Measurements from ENCODE around the gene CHRM5. TPM values are rescaled to one million over a fixed set of nuclear protein-coding genes. Genes with fewer than 3 reads are reported as not detected.

The CHRM5 gene
- total and polyA plus RNA-seq, 9 of the 15 experiments (the other 6 are each of a cell fraction or from before 2014, with no cell fraction given), result not detected

DNA sequence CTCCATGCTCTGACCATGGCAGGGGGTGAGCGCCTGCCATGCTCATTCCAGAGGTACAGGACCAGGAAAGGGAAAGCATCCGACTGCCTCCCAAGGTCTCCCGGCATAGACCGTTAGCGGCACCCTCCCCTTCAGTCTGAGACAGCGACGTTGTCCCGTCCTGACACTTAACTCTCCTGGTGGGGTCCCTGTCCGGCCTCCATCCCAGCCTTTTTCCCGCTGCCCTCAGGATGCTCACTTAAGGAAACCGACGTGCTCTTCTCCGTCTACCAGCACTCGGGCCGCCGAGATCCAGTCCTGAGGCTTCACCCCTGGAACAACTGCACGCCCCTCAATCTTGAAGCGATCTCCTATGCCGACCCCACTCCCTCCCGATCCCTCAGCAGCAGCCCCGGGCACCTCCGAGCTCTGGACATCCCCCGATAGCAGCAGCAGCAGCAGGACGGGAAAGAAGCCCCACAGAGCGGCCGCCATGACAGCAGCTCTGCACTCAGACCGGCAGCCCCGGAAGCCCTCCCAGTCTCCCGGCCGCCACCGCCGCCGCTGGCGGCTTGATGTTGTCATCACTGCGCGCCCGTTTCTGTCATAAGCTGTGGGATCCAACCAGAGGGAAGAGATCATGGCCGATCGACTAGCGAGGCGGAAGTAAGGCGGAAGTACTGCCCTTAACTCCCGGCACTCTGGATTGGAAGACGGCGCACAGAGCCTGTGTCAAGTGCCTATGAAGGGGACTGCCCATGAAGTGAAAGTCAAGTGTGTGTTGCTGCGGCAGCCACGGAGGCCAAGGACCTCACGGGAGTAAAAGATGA, 133.3 kb downstream of the CHRM5 start, which contains the start of the genes EMC7 and PGBD4 (continued):
- TF ChIP-seq, protein P1, sequence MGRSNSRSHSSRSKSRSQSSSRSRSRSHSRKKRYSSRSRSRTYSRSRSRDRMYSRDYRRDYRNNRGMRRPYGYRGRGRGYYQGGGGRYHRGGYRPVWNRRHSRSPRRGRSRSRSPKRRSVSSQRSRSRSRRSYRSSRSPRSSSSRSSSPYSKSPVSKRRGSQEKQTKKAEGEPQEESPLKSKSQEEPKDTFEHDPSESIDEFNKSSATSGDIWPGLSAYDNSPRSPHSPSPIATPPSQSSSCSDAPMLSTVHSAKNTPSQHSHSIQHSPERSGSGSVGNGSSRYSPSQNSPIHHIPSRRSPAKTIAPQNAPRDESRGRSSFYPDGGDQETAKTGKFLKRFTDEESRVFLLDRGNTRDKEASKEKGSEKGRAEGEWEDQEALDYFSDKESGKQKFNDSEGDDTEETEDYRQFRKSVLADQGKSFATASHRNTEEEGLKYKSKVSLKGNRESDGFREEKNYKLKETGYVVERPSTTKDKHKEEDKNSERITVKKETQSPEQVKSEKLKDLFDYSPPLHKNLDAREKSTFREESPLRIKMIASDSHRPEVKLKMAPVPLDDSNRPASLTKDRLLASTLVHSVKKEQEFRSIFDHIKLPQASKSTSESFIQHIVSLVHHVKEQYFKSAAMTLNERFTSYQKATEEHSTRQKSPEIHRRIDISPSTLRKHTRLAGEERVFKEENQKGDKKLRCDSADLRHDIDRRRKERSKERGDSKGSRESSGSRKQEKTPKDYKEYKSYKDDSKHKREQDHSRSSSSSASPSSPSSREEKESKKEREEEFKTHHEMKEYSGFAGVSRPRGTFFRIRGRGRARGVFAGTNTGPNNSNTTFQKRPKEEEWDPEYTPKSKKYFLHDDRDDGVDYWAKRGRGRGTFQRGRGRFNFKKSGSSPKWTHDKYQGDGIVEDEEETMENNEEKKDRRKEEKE (IDR thresholded peaks at IDR 0.05; ENCODE audit: borderline replicate concordance in 1 of 2, control insufficient read depth in 1 of 2, low read depth in 2 of 2, low read length in 1 of 2), result no peak
- no peak for TF ChIP-seq ADNP (tag; IDR thresholded peaks at IDR 0.05)
- TF ChIP-seq, protein P2, sequence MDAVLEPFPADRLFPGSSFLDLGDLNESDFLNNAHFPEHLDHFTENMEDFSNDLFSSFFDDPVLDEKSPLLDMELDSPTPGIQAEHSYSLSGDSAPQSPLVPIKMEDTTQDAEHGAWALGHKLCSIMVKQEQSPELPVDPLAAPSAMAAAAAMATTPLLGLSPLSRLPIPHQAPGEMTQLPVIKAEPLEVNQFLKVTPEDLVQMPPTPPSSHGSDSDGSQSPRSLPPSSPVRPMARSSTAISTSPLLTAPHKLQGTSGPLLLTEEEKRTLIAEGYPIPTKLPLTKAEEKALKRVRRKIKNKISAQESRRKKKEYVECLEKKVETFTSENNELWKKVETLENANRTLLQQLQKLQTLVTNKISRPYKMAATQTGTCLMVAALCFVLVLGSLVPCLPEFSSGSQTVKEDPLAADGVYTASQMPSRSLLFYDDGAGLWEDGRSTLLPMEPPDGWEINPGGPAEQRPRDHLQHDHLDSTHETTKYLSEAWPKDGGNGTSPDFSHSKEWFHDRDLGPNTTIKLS (IDR thresholded peaks at IDR 0.05; ENCODE audit: borderline replicate concordance, low read depth), result peak; percentile 69; the same call in 1 of the 2 replicates
- TF ChIP-seq, protein P3, sequence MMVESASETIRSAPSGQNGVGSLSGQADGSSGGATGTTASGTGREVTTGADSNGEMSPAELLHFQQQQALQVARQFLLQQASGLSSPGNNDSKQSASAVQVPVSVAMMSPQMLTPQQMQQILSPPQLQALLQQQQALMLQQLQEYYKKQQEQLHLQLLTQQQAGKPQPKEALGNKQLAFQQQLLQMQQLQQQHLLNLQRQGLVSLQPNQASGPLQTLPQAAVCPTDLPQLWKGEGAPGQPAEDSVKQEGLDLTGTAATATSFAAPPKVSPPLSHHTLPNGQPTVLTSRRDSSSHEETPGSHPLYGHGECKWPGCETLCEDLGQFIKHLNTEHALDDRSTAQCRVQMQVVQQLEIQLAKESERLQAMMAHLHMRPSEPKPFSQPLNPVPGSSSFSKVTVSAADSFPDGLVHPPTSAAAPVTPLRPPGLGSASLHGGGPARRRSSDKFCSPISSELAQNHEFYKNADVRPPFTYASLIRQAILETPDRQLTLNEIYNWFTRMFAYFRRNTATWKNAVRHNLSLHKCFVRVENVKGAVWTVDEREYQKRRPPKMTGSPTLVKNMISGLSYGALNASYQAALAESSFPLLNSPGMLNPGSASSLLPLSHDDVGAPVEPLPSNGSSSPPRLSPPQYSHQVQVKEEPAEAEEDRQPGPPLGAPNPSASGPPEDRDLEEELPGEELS (CRISPR knock-in tag; IDR thresholded peaks at IDR 0.05; ENCODE audit: borderline replicate concordance), result no peak
- TF ChIP-seq NFE2 (IDR thresholded peaks at IDR 0.05; ENCODE audit: low read depth), result no peak
- no peak for TF ChIP-seq LEF1 (IDR thresholded peaks at IDR 0.05)
- TF ChIP-seq NFIX (CRISPR knock-in tag; IDR thresholded peaks at IDR 0.05; ENCODE audit: low read depth), result no peak
- TF ChIP-seq EP400 (IDR thresholded peaks at IDR 0.05), result peak; percentile 88
- no peak for TF ChIP-seq MITF (IDR thresholded peaks at IDR 0.05)
- TF ChIP-seq, protein P4, sequence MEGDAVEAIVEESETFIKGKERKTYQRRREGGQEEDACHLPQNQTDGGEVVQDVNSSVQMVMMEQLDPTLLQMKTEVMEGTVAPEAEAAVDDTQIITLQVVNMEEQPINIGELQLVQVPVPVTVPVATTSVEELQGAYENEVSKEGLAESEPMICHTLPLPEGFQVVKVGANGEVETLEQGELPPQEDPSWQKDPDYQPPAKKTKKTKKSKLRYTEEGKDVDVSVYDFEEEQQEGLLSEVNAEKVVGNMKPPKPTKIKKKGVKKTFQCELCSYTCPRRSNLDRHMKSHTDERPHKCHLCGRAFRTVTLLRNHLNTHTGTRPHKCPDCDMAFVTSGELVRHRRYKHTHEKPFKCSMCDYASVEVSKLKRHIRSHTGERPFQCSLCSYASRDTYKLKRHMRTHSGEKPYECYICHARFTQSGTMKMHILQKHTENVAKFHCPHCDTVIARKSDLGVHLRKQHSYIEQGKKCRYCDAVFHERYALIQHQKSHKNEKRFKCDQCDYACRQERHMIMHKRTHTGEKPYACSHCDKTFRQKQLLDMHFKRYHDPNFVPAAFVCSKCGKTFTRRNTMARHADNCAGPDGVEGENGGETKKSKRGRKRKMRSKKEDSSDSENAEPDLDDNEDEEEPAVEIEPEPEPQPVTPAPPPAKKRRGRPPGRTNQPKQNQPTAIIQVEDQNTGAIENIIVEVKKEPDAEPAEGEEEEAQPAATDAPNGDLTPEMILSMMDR (IDR thresholded peaks at IDR 0.05 in 2 of 3, conservative IDR thresholded peaks at IDR 0.05 in 1 of 3; ENCODE audit: insufficient read depth in 2 of 3, low read depth in 1 of 3, low read length in 3 of 3), result no peak
- TF ChIP-seq TFE3 (CRISPR knock-in tag; IDR thresholded peaks at IDR 0.05), result no peak
- TF ChIP-seq ZNF785 (CRISPR knock-in tag; IDR thresholded peaks at IDR 0.05), result no peak
- no peak for TF ChIP-seq PTTG1 (tag; IDR thresholded peaks at IDR 0.05; ENCODE audit: low read depth)
- no peak for TF ChIP-seq ARID2 (IDR thresholded peaks at IDR 0.05)

Measured in K562 (cell line).